ENCODE measurements around the gene PYDC2.
A peak's percentile ranks its signal among the peaks of the same experiment; 100 is the strongest.

PYDC2 gene

GRCh38 chr3:191430103-191430502 lies 30.9 kb upstream of the PYDC2 start:
- Histone ChIP-seq H3K27me3 (no peaks in the 10 kb centered on the region), H3K36me3 (no peaks in the 10 kb centered on the region), H3K27ac (no peak overlapping the region), H4K20me1 (no peaks in the 10 kb centered on the region), H3K4me3 (no peak overlapping the region), H3K4me2 (no peak overlapping the region), H3K9me3 (no peaks in the 10 kb centered on the region), H3K4me1 (peaks cover 3% of the 10 kb centered on the region), H3K9ac (no peak overlapping the region)
- no peak for TF ChIP-seq Cebpa-rat (IDR thresholded peaks at IDR 0.05)

- Histone ChIP-seq H4K20me1 (no peaks in the 10 kb centered on the region), H3K9me3 (no peaks in the 10 kb centered on the region), H3K4me2 (no peak overlapping the region), H3K27me3 (no peaks in the 10 kb centered on the region), H3K36me3 (no peaks in the 10 kb centered on the region), H3K4me1 (peaks cover 15% of the 10 kb centered on the region), H3K4me3 (no peak overlapping the region), H3K9ac (no peak overlapping the region), H3K27ac (no peak overlapping the region)
- no peak for TF ChIP-seq Cebpa-rat (IDR thresholded peaks at IDR 0.05)
These were observed 29.7 kb upstream of the PYDC2 start for GRCh38 chr3:191431160-191431822.

- no peak for TF ChIP-seq Cebpa-rat (IDR thresholded peaks at IDR 0.05)
- Histone ChIP-seq H3K4me2 (no peak overlapping the region), H3K9me3 (no peaks in the 10 kb centered on the region), H4K20me1 (no peaks in the 10 kb centered on the region), H3K4me3 (no peak overlapping the region), H3K36me3 (no peaks in the 10 kb centered on the region), H3K27me3 (no peaks in the 10 kb centered on the region), H3K27ac (no peak overlapping the region), H3K9ac (no peak overlapping the region), H3K4me1 (peaks cover 22% of the 10 kb centered on the region)
These were observed 28.8 kb upstream of the PYDC2 start for GRCh38 chr3:191432162-191432561.

- Histone ChIP-seq H3K4me2 (no peak overlapping the region), H3K9ac (no peak overlapping the region), H3K27me3 (no peaks in the 10 kb centered on the region), H4K20me1 (no peaks in the 10 kb centered on the region), H3K27ac (no peak overlapping the region), H3K4me3 (no peak overlapping the region), H3K9me3 (no peaks in the 10 kb centered on the region), H3K4me1 (peaks cover 22% of the 10 kb centered on the region), H3K36me3 (no peaks in the 10 kb centered on the region)
- TF ChIP-seq Cebpa-rat (IDR thresholded peaks at IDR 0.05) = no peak
These were observed 26.9 kb upstream of the PYDC2 start for GRCh38 chr3:191434024-191434423.

GRCh38 chr3:191435981-191436380 lies 25.0 kb upstream of the PYDC2 start:
- H3K9me3 ChIP-seq = peaks cover 4% of the 10 kb centered on the region; the same call in 1 of the 2 replicates
- H3K27me3 ChIP-seq = no peaks in the 10 kb centered on the region
- no peaks in the 10 kb centered on the region for H3K36me3 ChIP-seq
- peak overlapping the region; percentile 57 for H3K4me2 ChIP-seq
- TF ChIP-seq Cebpa-rat (IDR thresholded peaks at IDR 0.05) = no peak
- H3K4me3 ChIP-seq = no peak overlapping the region
- H3K27ac ChIP-seq = peak overlapping the region; percentile 1; the same call in 1 of the 2 replicates
- H3K9ac ChIP-seq = no peak overlapping the region
- no peaks in the 10 kb centered on the region for H4K20me1 ChIP-seq
- H3K4me1 ChIP-seq = peaks cover 22% of the 10 kb centered on the region

GRCh38 chr3:191438150-191438814 lies 22.7 kb upstream of the PYDC2 start:
- Histone ChIP-seq H3K36me3 (no peaks in the 10 kb centered on the region), H3K27me3 (no peaks in the 10 kb centered on the region), H3K27ac (no peak overlapping the region), H3K4me2 (no peak overlapping the region), H3K9me3 (peaks cover 4% of the 10 kb centered on the region; the same call in 1 of the 2 replicates), H3K4me1 (peaks cover 22% of the 10 kb centered on the region), H3K4me3 (no peak overlapping the region), H4K20me1 (no peaks in the 10 kb centered on the region), H3K9ac (no peak overlapping the region)
- TF ChIP-seq Cebpa-rat (IDR thresholded peaks at IDR 0.05) = no peak

GRCh38 chr3:191440532-191440931 lies 20.4 kb upstream of the PYDC2 start:
- Histone ChIP-seq H3K27me3 (no peaks in the 10 kb centered on the region), H3K36me3 (no peaks in the 10 kb centered on the region), H4K20me1 (no peaks in the 10 kb centered on the region), H3K4me1 (peaks cover 14% of the 10 kb centered on the region), H3K9ac (no peak overlapping the region), H3K27ac (no peak overlapping the region), H3K4me2 (no peak overlapping the region), H3K4me3 (no peak overlapping the region), H3K9me3 (peaks cover 4% of the 10 kb centered on the region; the same call in 1 of the 2 replicates)
- no peak for TF ChIP-seq Cebpa-rat (IDR thresholded peaks at IDR 0.05)

- Histone ChIP-seq H3K9ac (no peak overlapping the region), H3K4me2 (no peak overlapping the region), H3K27me3 (no peaks in the 10 kb centered on the region), H3K4me1 (peaks cover 3% of the 10 kb centered on the region), H4K20me1 (no peaks in the 10 kb centered on the region), H3K36me3 (no peaks in the 10 kb centered on the region), H3K27ac (no peak overlapping the region), H3K9me3 (peaks cover 4% of the 10 kb centered on the region; the same call in 1 of the 2 replicates), H3K4me3 (no peak overlapping the region)
- no peak for TF ChIP-seq Cebpa-rat (IDR thresholded peaks at IDR 0.05)
These were observed 19.3 kb upstream of the PYDC2 start for GRCh38 chr3:191441687-191442086.

GRCh38 chr3:191444569-191444968 lies 16.4 kb upstream of the PYDC2 start:
- Histone ChIP-seq H3K27me3 (no peaks in the 10 kb centered on the region), H3K4me3 (no peak overlapping the region), H3K27ac (no peak overlapping the region), H3K4me2 (no peak overlapping the region), H3K4me1 (no peaks in the 10 kb centered on the region), H3K9ac (no peak overlapping the region), H3K36me3 (no peaks in the 10 kb centered on the region), H4K20me1 (no peaks in the 10 kb centered on the region), H3K9me3 (peaks cover 4% of the 10 kb centered on the region; the same call in 1 of the 2 replicates)
- TF ChIP-seq Cebpa-rat (IDR thresholded peaks at IDR 0.05) = no peak

- Histone ChIP-seq H3K27me3 (no peaks in the 10 kb centered on the region), H3K9me3 (no peaks in the 10 kb centered on the region), H3K36me3 (no peaks in the 10 kb centered on the region), H3K27ac (no peak overlapping the region), H3K4me2 (no peak overlapping the region), H3K4me1 (no peaks in the 10 kb centered on the region), H3K4me3 (no peak overlapping the region), H4K20me1 (no peaks in the 10 kb centered on the region), H3K9ac (no peak overlapping the region)
- no peak for TF ChIP-seq Cebpa-rat (IDR thresholded peaks at IDR 0.05)
These were observed 11.7 kb upstream of the PYDC2 start for GRCh38 chr3:191449256-191449655.
